ENCODE data around the gene NXT2. TPM values are rescaled to one million over a fixed set of nuclear protein-coding genes. Genes with fewer than 3 reads are reported as not detected.

NXT2 gene
- total and polyA plus RNA-seq, 9 of the 15 experiments (the other 6 are each of a cell fraction or from before 2014, with no cell fraction given) = 6.1 to 29.6 (median 14.2) TPM

- no peak for TF ChIP-seq KAT7 (CRISPR knock-in tag; IDR thresholded peaks at IDR 0.05; ENCODE audit: borderline replicate concordance)
- TF ChIP-seq, protein P1, sequence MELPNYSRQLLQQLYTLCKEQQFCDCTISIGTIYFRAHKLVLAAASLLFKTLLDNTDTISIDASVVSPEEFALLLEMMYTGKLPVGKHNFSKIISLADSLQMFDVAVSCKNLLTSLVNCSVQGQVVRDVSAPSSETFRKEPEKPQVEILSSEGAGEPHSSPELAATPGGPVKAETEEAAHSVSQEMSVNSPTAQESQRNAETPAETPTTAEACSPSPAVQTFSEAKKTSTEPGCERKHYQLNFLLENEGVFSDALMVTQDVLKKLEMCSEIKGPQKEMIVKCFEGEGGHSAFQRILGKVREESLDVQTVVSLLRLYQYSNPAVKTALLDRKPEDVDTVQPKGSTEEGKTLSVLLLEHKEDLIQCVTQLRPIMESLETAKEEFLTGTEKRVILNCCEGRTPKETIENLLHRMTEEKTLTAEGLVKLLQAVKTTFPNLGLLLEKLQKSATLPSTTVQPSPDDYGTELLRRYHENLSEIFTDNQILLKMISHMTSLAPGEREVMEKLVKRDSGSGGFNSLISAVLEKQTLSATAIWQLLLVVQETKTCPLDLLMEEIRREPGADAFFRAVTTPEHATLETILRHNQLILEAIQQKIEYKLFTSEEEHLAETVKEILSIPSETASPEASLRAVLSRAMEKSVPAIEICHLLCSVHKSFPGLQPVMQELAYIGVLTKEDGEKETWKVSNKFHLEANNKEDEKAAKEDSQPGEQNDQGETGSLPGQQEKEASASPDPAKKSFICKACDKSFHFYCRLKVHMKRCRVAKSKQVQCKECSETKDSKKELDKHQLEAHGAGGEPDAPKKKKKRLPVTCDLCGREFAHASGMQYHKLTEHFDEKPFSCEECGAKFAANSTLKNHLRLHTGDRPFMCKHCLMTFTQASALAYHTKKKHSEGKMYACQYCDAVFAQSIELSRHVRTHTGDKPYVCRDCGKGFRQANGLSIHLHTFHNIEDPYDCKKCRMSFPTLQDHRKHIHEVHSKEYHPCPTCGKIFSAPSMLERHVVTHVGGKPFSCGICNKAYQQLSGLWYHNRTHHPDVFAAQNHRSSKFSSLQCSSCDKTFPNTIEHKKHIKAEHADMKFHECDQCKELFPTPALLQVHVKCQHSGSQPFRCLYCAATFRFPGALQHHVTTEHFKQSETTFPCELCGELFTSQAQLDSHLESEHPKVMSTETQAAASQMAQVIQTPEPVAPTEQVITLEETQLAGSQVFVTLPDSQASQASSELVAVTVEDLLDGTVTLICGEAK (IDR thresholded peaks at IDR 0.05) = peak; percentile 99
- TF ChIP-seq, protein P1 (CRISPR knock-in tag; IDR thresholded peaks at IDR 0.05) = no peak
- peak; percentile 22 for TF ChIP-seq CCNT2 (IDR thresholded peaks at IDR 0.05; ENCODE audit: borderline replicate concordance, extremely low read depth, insufficient read length, low read depth, low read length)
- peak; percentile 63; the same call in 1 of the 2 replicates for TF ChIP-seq GTF2E2 (tag; IDR thresholded peaks at IDR 0.05)
- no peak for TF ChIP-seq E4F1 (CRISPR knock-in tag; IDR thresholded peaks at IDR 0.05; ENCODE audit: borderline replicate concordance)
- 0 out of 2 replicates have a peak, but pooled peaks have one; percentile 13 for TF ChIP-seq SPI1 (IDR thresholded peaks at IDR 0.05; ENCODE audit: borderline replicate concordance, low read depth, low read length)
- peak; percentile 98 for TF ChIP-seq GABPA (tag; conservative IDR thresholded peaks at IDR 0.05; ENCODE audit: low read depth)
- TF ChIP-seq ETV5 (CRISPR knock-in tag; IDR thresholded peaks at IDR 0.05; ENCODE audit: low read depth) = peak; percentile 59; the same call in 1 of the 2 replicates
- TF ChIP-seq ZNF445 (CRISPR knock-in tag; IDR thresholded peaks at IDR 0.05; ENCODE audit: low read depth) = no peak
- peak; percentile 58 for TF ChIP-seq MAX (CRISPR knock-in tag; IDR thresholded peaks at IDR 0.05)
These were observed at the start of gene NXT2 (continued) for GRCh38 chrX:109536439-109537323.
